ENCODE results near the gene TTC8. TPM values are rescaled to one million over a fixed set of nuclear protein-coding genes. Genes with fewer than 3 reads are reported as not detected.

Gene TTC8
- polyA plus RNA-seq, 1 of the 3 experiments (the other 2 are of a cell fraction) = 51.6 TPM

DNA sequence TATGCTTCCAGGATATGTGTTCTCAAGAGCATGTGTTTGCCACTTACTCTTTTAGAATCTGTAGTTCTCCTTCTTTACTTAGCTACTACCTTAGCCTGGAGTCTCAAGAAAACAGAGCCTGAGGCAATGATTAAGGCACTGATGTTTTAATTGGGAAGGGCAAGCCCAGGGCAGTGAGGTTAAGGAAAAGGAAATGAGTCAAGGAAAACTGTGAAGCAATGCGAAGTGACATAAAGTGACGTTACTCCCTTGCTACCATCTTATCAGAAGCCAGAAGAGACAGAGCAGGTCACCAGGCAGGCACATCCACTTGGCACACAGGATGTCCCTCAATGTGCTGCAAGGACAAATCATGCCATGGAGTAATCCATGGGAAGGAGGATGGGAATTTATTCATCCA is 20.4 kb upstream of the TTC8 start (continued):
- TF ChIP-seq EP300 (IDR thresholded peaks at IDR 0.05; ENCODE audit: borderline replicate concordance in 1 of 2, low read depth in 1 of 2, low read length in 1 of 2) = no peak
- TF ChIP-seq IRF3 (IDR thresholded peaks at IDR 0.05; ENCODE audit: low read depth, low read length) = no peak
- no peak for TF ChIP-seq RXRA (IDR thresholded peaks at IDR 0.05; ENCODE audit: borderline replicate concordance, low read depth)
- TF ChIP-seq FOXJ3 (CRISPR knock-in tag; IDR thresholded peaks at IDR 0.05) = no peak
- no peak for TF ChIP-seq NFIC (IDR thresholded peaks at IDR 0.05; ENCODE audit: borderline replicate concordance)
- no peak for TF ChIP-seq JUND (IDR thresholded peaks at IDR 0.05)
- TF ChIP-seq, protein P1, sequence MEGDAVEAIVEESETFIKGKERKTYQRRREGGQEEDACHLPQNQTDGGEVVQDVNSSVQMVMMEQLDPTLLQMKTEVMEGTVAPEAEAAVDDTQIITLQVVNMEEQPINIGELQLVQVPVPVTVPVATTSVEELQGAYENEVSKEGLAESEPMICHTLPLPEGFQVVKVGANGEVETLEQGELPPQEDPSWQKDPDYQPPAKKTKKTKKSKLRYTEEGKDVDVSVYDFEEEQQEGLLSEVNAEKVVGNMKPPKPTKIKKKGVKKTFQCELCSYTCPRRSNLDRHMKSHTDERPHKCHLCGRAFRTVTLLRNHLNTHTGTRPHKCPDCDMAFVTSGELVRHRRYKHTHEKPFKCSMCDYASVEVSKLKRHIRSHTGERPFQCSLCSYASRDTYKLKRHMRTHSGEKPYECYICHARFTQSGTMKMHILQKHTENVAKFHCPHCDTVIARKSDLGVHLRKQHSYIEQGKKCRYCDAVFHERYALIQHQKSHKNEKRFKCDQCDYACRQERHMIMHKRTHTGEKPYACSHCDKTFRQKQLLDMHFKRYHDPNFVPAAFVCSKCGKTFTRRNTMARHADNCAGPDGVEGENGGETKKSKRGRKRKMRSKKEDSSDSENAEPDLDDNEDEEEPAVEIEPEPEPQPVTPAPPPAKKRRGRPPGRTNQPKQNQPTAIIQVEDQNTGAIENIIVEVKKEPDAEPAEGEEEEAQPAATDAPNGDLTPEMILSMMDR (IDR thresholded peaks at IDR 0.05) = no peak
- no peak for TF ChIP-seq MEF2A (IDR thresholded peaks at IDR 0.05; ENCODE audit: borderline replicate concordance, low read depth)
- TF ChIP-seq, protein P2, sequence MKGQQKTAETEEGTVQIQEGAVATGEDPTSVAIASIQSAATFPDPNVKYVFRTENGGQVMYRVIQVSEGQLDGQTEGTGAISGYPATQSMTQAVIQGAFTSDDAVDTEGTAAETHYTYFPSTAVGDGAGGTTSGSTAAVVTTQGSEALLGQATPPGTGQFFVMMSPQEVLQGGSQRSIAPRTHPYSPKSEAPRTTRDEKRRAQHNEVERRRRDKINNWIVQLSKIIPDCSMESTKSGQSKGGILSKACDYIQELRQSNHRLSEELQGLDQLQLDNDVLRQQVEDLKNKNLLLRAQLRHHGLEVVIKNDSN (IDR thresholded peaks at IDR 0.05; ENCODE audit: borderline replicate concordance, low read depth) = no peak

DNA sequence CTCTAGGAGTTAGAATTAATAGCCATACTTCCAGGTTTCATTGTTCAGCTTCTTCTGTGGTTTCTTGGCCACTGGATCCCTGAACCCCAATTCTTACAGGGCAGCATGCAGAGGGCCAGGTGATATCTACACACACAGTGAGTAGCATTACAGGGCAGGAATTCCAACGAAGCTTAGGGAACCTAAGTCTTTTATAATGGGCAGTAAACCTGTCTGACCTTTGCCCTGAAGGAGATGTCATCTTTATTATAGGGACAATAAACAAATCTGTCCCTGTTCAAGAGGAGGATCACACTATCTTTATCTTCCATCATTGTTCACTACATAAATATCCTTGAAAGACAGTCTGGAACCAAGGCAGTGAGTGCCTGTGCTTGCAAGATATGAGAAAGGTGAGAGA is 20.0 kb upstream of the TTC8 start:
- H3F3A ChIP-seq (replicated peaks; ENCODE audit: insufficient read depth) = no peaks in the 10 kb centered on the region
- H2AFZ ChIP-seq (ENCODE audit: low read depth) = no peak overlapping the region
- no peak for DNase-seq
- no peaks in the 10 kb centered on the region for H3K9me3 ChIP-seq
- WGBS (ENCODE audit: low lambda C conversion rate) = 0% methylated on average over 1 of the region's 1 CpG
- H3K79me2 ChIP-seq (ENCODE audit: insufficient read depth) = no peaks in the 10 kb centered on the region
- no peak overlapping the region for H3K4me3 ChIP-seq (ENCODE audit: low read depth in 2 of 2, low read length in 1 of 2)
- POLR2A ChIA-PET = no interaction called here
- no peak overlapping the region for H3K27ac ChIP-seq (ENCODE audit: low read depth in 2 of 2, low read length in 1 of 2)
- H3K36me3 ChIP-seq (replicated peaks in 1 of 2; ENCODE audit: control insufficient read depth in 1 of 2, insufficient read depth in 2 of 2, low read length in 1 of 2) = no peaks in the 10 kb centered on the region
- CTCF ChIA-PET = interaction anchor here (1.0 kb wide), 1 partner anchor 70 kb away, joined by 3 read pairs; no protein-coding TSS in a partner anchor
- no peaks in the 10 kb centered on the region for H3K9me2 ChIP-seq
- H3K4me2 ChIP-seq = no peak overlapping the region
- no peak for TF ChIP-seq TEAD4 (IDR thresholded peaks at IDR 0.05; ENCODE audit: borderline replicate concordance, insufficient read depth)
- TF ChIP-seq GABPA (IDR thresholded peaks at IDR 0.05; ENCODE audit: low read depth) = no peak
- no peak for TF ChIP-seq IRF3 (IDR thresholded peaks at IDR 0.05; ENCODE audit: low read depth, low read length)
- TF ChIP-seq POLR2AphosphoS5 (IDR thresholded peaks at IDR 0.05; ENCODE audit: low read depth, low read length) = no peak
- TF ChIP-seq SIN3A (IDR thresholded peaks at IDR 0.05; ENCODE audit: borderline replicate concordance, low read depth, low read length) = no peak
- no peak for TF ChIP-seq TAF1 (IDR thresholded peaks at IDR 0.05; ENCODE audit: borderline replicate concordance, low read depth, low read length)
- TF ChIP-seq MXI1 (IDR thresholded peaks at IDR 0.05; ENCODE audit: low read depth, low read length) = no peak
- no peak for TF ChIP-seq REST (IDR thresholded peaks at IDR 0.05; ENCODE audit: low read depth, low read length)
- TF ChIP-seq RFX5 (IDR thresholded peaks at IDR 0.05; ENCODE audit: low read length) = no peak
- TF ChIP-seq, protein P3, sequence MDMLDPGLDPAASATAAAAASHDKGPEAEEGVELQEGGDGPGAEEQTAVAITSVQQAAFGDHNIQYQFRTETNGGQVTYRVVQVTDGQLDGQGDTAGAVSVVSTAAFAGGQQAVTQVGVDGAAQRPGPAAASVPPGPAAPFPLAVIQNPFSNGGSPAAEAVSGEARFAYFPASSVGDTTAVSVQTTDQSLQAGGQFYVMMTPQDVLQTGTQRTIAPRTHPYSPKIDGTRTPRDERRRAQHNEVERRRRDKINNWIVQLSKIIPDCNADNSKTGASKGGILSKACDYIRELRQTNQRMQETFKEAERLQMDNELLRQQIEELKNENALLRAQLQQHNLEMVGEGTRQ (IDR thresholded peaks at IDR 0.05; ENCODE audit: borderline replicate concordance, low read depth, low read length) = no peak
- no peak for TF ChIP-seq NFIC (IDR thresholded peaks at IDR 0.05; ENCODE audit: borderline replicate concordance)
- TF ChIP-seq, protein P1 (IDR thresholded peaks at IDR 0.05) = no peak
- TF ChIP-seq RXRA (IDR thresholded peaks at IDR 0.05; ENCODE audit: borderline replicate concordance, low read depth) = no peak
- no peak for TF ChIP-seq NRF1 (IDR thresholded peaks at IDR 0.05; ENCODE audit: low read depth, low read length)
- no peaks in the 10 kb centered on the region for H3K27me3 ChIP-seq (ENCODE audit: insufficient read depth)
- no peaks in the 10 kb centered on the region for H3K4me1 ChIP-seq (ENCODE audit: control insufficient read depth in 1 of 2, insufficient read depth in 2 of 2, low read depth in 1 of 2, low read length in 1 of 2)
- no peak overlapping the region for H3K9ac ChIP-seq
- no peaks in the 10 kb centered on the region for H4K20me1 ChIP-seq (ENCODE audit: insufficient read depth)

All from SK-N-SH (cell line).